HL-60/S4 (cell line): ENCODE measurements around the gene PDE4B.
"Not testable (repeated sequence)": the region's sequence is repeated elsewhere in the genome, so short reads cannot be mapped to it uniquely, and the experiment has no call there.

ENCODE experiments used
- in situ Hi-C: fragments of 300-500 bp; cut with MboI; formaldehyde crosslinking; loops from 2 replicates; pipeline ENCODE4 v1.14.3; 2022; ENCODE audit warnings: low sequenced_read_pairs

The PDE4B gene

DNA sequence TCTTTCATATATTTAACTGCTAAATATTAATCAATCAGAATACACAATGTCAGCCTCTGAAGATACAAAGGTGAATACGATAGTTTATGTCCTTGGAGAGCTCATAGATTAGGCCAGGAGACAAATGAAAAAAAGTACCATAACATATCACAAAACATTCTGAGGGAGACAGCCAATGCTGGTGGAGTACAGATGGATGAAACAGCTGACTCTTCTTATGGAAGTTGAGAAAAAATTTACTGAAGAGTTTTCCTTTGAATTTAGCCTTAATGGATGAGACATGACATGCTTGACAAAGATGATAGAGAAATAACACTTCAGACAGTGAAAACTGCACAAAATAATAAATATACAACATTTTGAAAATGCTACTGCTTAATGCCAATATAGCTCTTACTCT lies 193.5 kb downstream of the PDE4B start:
- in situ Hi-C loops: no loop called here

GRCh38 chr1:65990161-65990560 lies 197.5 kb downstream of the PDE4B start:
- in situ Hi-C loops: no loop called here

GRCh38 chr1:65991694-65992093 lies 199.0 kb downstream of the PDE4B start:
- in situ Hi-C loops: no loop called here

DNA sequence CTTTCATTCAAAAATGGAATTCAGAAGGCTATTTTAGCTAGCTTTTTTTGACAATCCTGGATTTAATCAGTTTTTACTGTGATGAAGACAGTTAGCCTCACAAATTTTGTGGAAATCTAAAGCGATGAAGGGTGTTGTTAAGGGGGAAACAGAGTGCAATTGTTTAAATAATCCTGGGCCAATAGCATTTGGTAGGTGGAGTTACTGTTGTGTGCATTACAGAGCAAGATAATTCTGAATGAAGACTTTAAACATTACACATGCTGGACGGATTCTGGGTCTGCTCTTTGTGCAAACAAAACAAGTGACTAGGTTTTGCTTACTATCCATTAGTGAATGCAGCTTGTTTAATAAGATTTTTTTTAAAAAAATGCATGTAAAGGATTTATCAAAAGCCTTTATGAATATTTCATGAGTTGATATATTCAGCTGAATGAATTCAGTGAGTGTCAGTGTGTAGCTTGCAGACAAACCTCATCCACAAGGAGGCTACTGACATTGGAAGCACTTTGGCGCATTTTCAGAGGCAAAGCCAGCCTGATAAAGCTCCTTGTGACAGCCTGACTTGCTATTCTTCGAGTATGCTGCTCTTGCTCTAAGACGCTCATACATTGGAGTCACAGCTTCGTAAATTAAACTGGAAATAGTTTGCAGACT lies 199.6 kb downstream of the PDE4B start:
- in situ Hi-C loops: no loop called here

- in situ Hi-C loops: no loop called here
These were observed 200.2 kb downstream of the PDE4B start for GRCh38 chr1:65992831-65993271.

DNA sequence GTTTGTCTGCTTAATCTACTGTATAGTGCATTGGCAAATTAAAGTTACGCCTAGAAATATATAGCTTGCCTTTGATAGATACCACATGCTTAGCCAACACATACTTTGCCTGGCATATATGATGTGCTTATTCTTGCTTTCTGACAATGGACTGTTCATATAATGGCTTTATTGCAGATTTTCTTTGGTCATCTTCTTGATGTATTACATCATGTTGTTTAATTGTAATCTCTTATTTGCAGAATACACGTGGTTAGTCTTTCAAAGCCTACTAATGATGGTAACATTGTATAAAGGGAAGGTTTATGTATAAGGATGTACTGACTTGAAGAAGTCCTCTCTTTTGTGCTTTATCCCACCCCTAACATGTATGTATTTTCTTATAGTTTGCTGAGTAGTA lies 201.5 kb downstream of the PDE4B start:
- in situ Hi-C loops: no loop called here

DNA sequence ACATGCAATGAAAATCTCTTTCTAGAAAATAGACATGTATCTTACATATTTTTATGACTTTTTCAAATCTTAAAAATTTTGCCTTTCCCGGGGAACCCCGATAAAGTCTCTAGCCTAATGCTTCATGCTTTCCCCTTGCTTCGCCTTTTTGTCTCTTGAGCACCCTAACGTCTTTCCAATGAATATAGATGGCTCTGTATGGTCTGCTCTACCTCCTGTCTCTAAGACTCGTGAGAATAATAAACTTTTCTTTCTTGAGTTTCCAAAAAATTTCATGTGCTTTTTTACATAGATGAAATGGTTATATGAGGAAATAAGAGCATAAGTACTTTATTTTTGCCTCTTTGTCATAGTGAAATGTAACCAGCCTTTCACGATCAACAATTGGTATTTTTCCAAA lies 202.6 kb downstream of the PDE4B start:
- in situ Hi-C loops: no loop called here

- in situ Hi-C loops: no loop called here
These were observed 203.2 kb downstream of the PDE4B start for GRCh38 chr1:65995928-65996327.

DNA sequence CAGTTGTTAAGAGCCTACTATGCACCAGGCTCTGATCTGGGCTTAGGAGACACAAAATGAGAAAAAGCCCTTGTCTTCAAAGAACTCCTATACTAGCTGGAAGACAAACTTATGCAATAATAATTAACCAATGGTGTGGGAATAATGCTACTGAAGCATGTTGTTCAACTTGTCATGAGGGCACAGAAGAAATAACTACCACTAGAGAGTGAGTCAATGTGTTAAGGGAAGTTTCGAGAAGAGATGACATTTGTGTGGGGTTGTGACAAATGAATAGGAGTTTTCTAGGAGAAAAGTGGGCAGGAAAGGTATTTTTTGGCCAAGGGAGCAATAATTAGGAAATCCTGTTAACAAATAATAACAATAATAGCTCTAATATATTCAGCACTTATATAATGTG lies 205.0 kb downstream of the PDE4B start:
- in situ Hi-C loops: no loop called here

GRCh38 chr1:65998763-65999583 lies 206.3 kb downstream of the PDE4B start:
- in situ Hi-C loops: no loop called here

- in situ Hi-C loops: no loop called here
These were observed 207.4 kb downstream of the PDE4B start for GRCh38 chr1:66000033-66000637.

DNA sequence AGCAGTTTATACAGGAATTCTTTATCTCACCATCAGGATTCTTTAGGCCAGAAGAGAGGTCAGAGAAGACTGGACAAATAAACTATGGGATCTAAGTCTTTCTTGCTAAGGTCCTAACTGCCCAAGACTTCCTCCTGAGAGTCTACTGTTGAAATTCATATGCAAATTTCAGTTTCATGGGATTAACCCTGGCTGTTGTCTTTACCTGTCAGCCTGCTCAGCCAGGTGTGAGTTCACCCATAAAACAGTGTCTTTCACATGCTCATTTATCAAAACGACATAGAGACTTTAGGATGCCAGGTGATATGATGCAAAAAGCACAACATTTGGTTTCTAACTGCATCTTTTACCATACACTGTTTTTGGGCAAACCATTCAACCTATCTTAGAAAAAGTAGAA lies 211.0 kb downstream of the PDE4B start:
- in situ Hi-C loops: no loop called here

DNA sequence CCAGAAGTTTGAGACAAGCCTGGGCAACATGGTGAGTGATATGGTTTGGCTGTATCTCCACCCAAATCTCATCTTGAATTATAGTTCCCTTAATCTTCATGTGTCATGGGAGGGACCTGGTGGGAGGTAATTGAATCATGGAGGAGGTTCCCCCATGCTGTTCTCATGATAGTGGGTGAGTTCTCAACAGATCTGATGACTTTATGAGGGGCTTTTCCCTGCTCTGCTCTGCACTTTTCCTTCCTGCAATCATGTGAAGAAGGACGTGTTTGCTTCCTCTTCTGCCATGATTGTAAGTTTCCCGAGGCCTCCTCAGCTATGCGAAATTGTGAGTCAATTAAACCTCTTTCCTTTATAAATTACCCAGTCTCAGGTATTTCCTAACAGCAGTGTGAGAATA lies 213.8 kb downstream of the PDE4B start:
- in situ Hi-C loops: not testable (repeated sequence)

DNA sequence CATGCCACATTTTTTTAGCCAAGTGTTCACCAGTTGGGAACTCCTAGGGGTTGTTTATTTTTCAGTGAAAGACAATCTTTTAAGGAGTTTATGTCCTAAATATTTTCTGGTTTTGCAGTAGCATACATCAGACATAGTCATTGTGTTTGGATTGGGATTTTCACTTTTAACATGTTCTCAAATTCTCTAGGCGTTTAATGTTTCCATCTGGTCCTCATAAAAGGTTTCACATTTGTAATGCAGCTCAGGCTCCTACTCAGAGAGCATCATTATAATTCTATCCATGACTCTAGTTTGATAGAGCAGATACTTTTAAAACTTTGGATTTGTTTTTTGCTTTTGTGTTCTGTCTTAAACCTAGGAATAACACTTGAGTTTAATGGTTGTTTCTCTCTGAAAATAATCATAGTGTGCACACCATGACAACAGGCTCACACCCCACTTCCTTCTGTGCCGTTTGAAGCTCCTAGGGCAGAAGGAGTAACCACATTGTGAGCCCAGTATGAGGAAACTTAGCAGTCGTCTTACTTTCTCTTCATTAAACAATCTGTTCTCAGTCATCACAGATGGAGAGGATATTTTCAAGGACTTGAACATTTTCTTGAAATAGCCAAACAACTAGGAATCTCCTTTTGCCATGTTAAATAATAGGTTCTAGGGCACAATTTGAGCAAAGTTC lies 219.6 kb downstream of the PDE4B start:
- in situ Hi-C loops: no loop called here

GRCh38 chr1:66013371-66013770 lies 220.7 kb downstream of the PDE4B start:
- in situ Hi-C loops: no loop called here

DNA sequence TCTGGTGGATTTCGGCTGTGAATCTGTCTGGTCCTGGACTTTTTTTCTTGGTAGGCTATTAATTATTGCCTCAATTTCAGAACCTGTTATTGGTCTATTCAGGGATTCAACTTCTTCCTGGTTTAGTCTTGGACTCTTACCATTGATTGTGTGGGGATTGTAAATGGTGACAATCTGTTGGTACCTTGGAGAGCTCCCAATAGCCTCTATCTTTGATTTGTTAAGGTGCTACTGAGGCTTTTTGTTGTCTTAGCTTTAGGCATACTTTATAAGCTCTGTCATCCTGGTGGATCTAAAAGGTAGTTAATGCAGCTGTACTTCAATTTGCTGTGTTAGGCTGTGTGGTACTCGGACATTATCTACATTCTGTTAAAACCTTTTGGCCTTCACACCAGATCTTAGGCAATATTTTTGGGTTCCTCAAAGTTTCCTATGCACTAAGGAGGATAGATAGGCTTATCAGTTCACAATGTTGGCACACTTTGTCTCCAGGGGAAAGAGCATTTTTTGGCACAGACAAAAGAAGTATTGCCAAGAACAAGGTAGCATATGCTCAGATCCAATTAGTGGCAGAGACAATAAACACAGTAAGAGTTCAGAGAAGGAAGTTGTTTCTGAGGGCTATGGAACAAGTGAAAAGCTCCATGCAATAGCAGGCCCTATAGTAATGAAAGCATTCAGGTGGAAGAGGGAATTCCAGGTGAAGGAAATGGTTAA lies 230.4 kb downstream of the PDE4B start:
- in situ Hi-C loops: no loop called here

DNA sequence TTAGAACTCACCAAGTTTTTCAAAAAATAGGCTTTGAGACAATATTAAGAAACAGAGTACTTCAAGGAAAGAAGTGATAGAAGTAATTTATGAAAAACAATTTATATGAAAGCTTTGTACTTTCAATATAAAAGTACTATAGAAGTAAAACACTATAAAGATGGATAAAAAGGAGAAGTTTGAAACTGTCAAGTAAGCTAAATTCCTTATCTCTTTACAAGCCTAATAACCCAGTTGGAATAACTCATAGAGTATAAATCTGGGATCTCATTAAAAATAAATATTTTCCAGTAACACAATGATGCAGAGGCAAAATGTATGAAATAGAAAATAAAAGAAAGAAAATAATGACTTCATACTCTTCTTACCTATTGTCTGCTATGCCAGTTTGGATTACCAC lies 232.5 kb downstream of the PDE4B start:
- in situ Hi-C loops: no loop called here

DNA sequence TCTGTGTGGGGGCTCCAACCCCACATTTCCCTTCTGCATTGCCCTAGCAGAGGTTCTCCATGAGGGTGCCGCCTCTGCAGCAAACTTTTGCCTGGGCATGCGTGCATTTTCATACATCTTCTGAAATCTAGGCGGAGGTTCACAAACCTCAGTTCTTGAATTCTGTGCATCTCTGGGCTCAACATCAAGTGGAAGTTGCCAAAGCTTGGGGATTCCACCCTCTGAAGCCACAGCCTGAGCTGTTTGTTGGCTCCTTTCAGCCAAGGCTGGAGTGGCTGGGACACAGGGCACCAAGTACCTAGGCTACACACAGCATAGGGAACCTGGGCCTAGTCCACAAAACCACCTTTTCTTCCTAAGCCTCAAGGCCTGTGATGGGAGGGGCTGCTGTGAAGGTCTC lies 235.3 kb downstream of the PDE4B start:
- in situ Hi-C loops: no loop called here

DNA sequence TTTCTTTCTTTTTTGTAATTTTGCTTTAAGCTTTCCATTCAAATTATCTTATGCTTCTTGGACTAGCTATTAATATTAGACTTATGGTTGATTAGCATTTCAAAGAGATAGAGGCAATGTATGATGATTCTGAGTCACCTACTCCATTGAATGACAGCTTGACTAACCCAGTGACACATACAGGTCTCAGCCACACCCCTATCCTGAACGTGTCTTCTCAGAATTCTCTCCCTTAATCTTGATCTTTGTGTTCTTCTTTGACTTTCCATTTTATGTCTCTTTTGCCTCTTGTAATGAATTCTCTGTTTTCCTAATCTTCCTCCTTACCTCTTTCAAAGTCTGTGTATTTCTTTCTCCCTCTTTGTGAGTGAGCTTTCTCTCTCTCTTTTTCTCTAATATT lies 241.1 kb downstream of the PDE4B start:
- in situ Hi-C loops: no loop called here

DNA sequence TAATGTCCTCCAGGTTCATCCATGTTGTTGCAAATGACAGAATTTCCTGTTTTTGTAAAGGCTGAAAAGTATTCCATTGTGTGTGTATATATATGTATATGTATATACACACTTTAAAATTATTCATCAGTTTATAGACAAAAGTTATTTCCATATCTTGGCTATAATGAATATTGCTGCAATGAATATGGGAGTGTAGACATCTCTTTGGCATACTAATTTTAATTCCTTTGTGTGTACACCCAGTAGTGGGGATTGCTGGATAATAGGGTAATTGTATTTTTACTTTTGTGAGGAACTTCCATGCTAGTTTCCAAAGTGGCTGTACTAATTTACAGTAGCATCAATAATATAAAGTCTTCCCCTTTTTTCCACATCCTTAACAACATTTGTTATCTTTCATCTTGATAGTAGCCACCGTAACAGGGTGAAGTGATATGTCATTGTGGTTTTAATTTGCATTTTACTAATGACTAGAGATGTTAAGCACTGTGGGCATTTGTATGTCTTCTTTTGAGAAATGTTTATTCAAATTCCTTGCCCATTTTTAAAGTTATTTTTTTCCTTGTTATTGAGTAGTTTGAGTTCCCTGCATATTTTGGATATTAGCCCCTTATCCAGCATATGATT lies 243.0 kb downstream of the PDE4B start:
- in situ Hi-C loops: no loop called here
